Measurements from ENCODE around the gene RARB.

GRCh38 chr3:25585361-25586166, 157.5 kb downstream of the RARB start:
- TF ChIP-seq POLR2AphosphoS5 (IDR thresholded peaks at IDR 0.05; ENCODE audit: low read depth) (no peak), CTCF (conservative IDR thresholded peaks at IDR 0.05; ENCODE audit: low read depth in 2 of 2) (no peak), REST (IDR thresholded peaks at IDR 0.05; ENCODE audit: unreplicated experiment) (no peak), CREB1 (CRISPR knock-in tag; IDR thresholded peaks at IDR 0.05; ENCODE audit: low read depth) (no peak), ETS1 (IDR thresholded peaks at IDR 0.05) (no peak), JUNB (IDR thresholded peaks at IDR 0.05; ENCODE audit: unreplicated experiment) (no peak)

Data from GM23338 (cell line).